ENCODE results near the gene TUNAR.

The TUNAR gene

GRCh38 chr14:95871531-95871930 is 5.1 kb upstream of the TUNAR start:
- H3K36me3 ChIP-seq (ENCODE audit: insufficient read depth, low read length) = no peaks in the 10 kb centered on the region
- H3K4me3 ChIP-seq (ENCODE audit: low read length, poor library complexity, severe bottlenecking) = no peak overlapping the region
- H3K9me2 ChIP-seq (replicated peaks; ENCODE audit: low read depth, low read length) = no peaks in the 10 kb centered on the region
- no peaks in the 10 kb centered on the region for H3K79me2 ChIP-seq (ENCODE audit: insufficient read depth, low read length)
- no peaks in the 10 kb centered on the region for H3F3A ChIP-seq (ENCODE audit: low read depth)
- H3K27me3 ChIP-seq (ENCODE audit: insufficient read depth, low read length, poor library complexity, severe bottlenecking) = no peaks in the 10 kb centered on the region
- TF ChIP-seq CTCF (conservative IDR thresholded peaks at IDR 0.05; ENCODE audit: low read length) (no peak), EZH2phosphoT487 (IDR thresholded peaks at IDR 0.05; ENCODE audit: borderline replicate concordance) (no peak)
- H4K20me1 ChIP-seq (ENCODE audit: insufficient read depth, low read length, poor library complexity, severe bottlenecking) = no peaks in the 10 kb centered on the region
- H2AFZ ChIP-seq (ENCODE audit: low read length) = no peak overlapping the region
- no peak overlapping the region for H3K9ac ChIP-seq (ENCODE audit: low read depth, low read length, poor library complexity, severe bottlenecking)
- H3K4me2 ChIP-seq (ENCODE audit: low read depth, low read length, poor library complexity, severe bottlenecking) = no peak overlapping the region
- no peaks in the 10 kb centered on the region for H3K9me3 ChIP-seq (ENCODE audit: insufficient read depth, low read depth, low read length)
- no peaks in the 10 kb centered on the region for H3K4me1 ChIP-seq (ENCODE audit: insufficient read depth, low read length, poor library complexity, severe bottlenecking)

GRCh38 chr14:95872777-95873176 is 3.9 kb upstream of the TUNAR start:
- Histone ChIP-seq H3K79me2 (ENCODE audit: insufficient read depth, low read length) (no peaks in the 10 kb centered on the region), H3K4me1 (ENCODE audit: insufficient read depth, low read length, poor library complexity, severe bottlenecking) (no peaks in the 10 kb centered on the region), H4K20me1 (ENCODE audit: insufficient read depth, low read length, poor library complexity, severe bottlenecking) (no peaks in the 10 kb centered on the region), H2AFZ (ENCODE audit: low read length) (no peak overlapping the region), H3K27me3 (ENCODE audit: insufficient read depth, low read length, poor library complexity, severe bottlenecking) (no peaks in the 10 kb centered on the region), H3K9ac (ENCODE audit: low read depth, low read length, poor library complexity, severe bottlenecking) (no peak overlapping the region), H3K4me2 (ENCODE audit: low read depth, low read length, poor library complexity, severe bottlenecking) (no peak overlapping the region), H3K36me3 (ENCODE audit: insufficient read depth, low read length) (no peaks in the 10 kb centered on the region), H3K9me3 (ENCODE audit: insufficient read depth, low read depth, low read length) (no peaks in the 10 kb centered on the region), H3K9me2 (replicated peaks; ENCODE audit: low read depth, low read length) (no peaks in the 10 kb centered on the region), H3K4me3 (ENCODE audit: low read length, poor library complexity, severe bottlenecking) (no peak overlapping the region), H3F3A (ENCODE audit: low read depth) (no peaks in the 10 kb centered on the region)
- TF ChIP-seq EZH2phosphoT487 (IDR thresholded peaks at IDR 0.05; ENCODE audit: borderline replicate concordance) (no peak), CTCF (conservative IDR thresholded peaks at IDR 0.05; ENCODE audit: low read length) (no peak)

GRCh38 chr14:95875831-95876760 is 536 bp upstream of the TUNAR start:
- no peak overlapping the region for H3K4me2 ChIP-seq (ENCODE audit: low read depth, low read length, poor library complexity, severe bottlenecking)
- H4K20me1 ChIP-seq (ENCODE audit: insufficient read depth, low read length, poor library complexity, severe bottlenecking) = no peaks in the 10 kb centered on the region
- no peaks in the 10 kb centered on the region for H3K36me3 ChIP-seq (ENCODE audit: insufficient read depth, low read length)
- TF ChIP-seq CTCF (conservative IDR thresholded peaks at IDR 0.05; ENCODE audit: low read length) (no peak), EZH2phosphoT487 (IDR thresholded peaks at IDR 0.05; ENCODE audit: borderline replicate concordance) (no peak)
- no peaks in the 10 kb centered on the region for H3K9me3 ChIP-seq (ENCODE audit: insufficient read depth, low read depth, low read length)
- no peaks in the 10 kb centered on the region for H3K27me3 ChIP-seq (ENCODE audit: insufficient read depth, low read length, poor library complexity, severe bottlenecking)
- H3K79me2 ChIP-seq (ENCODE audit: insufficient read depth, low read length) = no peaks in the 10 kb centered on the region
- no peaks in the 10 kb centered on the region for H3K4me1 ChIP-seq (ENCODE audit: insufficient read depth, low read length, poor library complexity, severe bottlenecking)
- no peaks in the 10 kb centered on the region for H3F3A ChIP-seq (ENCODE audit: low read depth)
- H3K9ac ChIP-seq (ENCODE audit: low read depth, low read length, poor library complexity, severe bottlenecking) = no peak overlapping the region
- no peaks in the 10 kb centered on the region for H3K9me2 ChIP-seq (replicated peaks; ENCODE audit: low read depth, low read length)
- no peak overlapping the region for H2AFZ ChIP-seq (ENCODE audit: low read length)
- no peak overlapping the region for H3K4me3 ChIP-seq (ENCODE audit: low read length, poor library complexity, severe bottlenecking)

Measured in Loucy (cell line).